GOT3 (cell line): ENCODE data around the gene ITPRIPL1.
"Not testable (repeated sequence)": the region's sequence is repeated elsewhere in the genome, so short reads cannot be mapped to it uniquely, and the experiment has no call there.

Source experiments
- DNase-seq: peaks from one replicate; lab custom pipeline; 2025; ENCODE audit warnings: mixed read lengths; lab: John Stamatoyannopoulos, UW

Gene ITPRIPL1

GRCh38 chr2:96325041-96325883 is at the start of gene ITPRIPL1:
TSS of gene ITPRIPL1 (plus strand) at chr2:96325317. CDS start at chr2:96325840, 523 bp downstream.
- DNase-seq = no peak

GRCh38 chr2:96276787-96277499 is 48.2 kb upstream of the ITPRIPL1 start:
- no peak for DNase-seq

GRCh38 chr2:96287273-96287856 is 37.8 kb upstream of the ITPRIPL1 start:
- no peak for DNase-seq

- no peak for DNase-seq
These were observed 33.4 kb upstream of the ITPRIPL1 start for GRCh38 chr2:96291751-96292150.

- not testable (repeated sequence) for DNase-seq
These were observed 30.8 kb upstream of the ITPRIPL1 start for GRCh38 chr2:96294271-96294670.

- no peak for DNase-seq
These were observed 28.2 kb upstream of the ITPRIPL1 start for GRCh38 chr2:96296925-96297324.

GRCh38 chr2:96301865-96302264 is 23.3 kb upstream of the ITPRIPL1 start:
- DNase-seq = no peak

GRCh38 chr2:96304606-96305005 is 20.5 kb upstream of the ITPRIPL1 start:
- no peak for DNase-seq

- peak; percentile 51 for DNase-seq
These were observed 19.8 kb upstream of the ITPRIPL1 start, which contains the start of gene SNRNP200 for GRCh38 chr2:96305091-96305978. TSS of gene SNRNP200 (minus strand) at chr2:96305546. CDS start at chr2:96305437, 109 bp downstream.

GRCh38 chr2:96305979-96306308 is 19.2 kb upstream of the ITPRIPL1 start:
- DNase-seq = no peak

GRCh38 chr2:96306370-96306769 is 18.7 kb upstream of the ITPRIPL1 start:
- no peak for DNase-seq

GRCh38 chr2:96308248-96308647 is 16.9 kb upstream of the ITPRIPL1 start:
- DNase-seq = no peak

GRCh38 chr2:96315005-96315399 is 10.1 kb upstream of the ITPRIPL1 start:
- DNase-seq = no peak

GRCh38 chr2:96315400-96316071 is 9.6 kb upstream of the ITPRIPL1 start:
- no peak for DNase-seq

- no peak for DNase-seq
These were observed 8.1 kb upstream of the ITPRIPL1 start for GRCh38 chr2:96316999-96317398.

- no peak for DNase-seq
These were observed 7.5 kb upstream of the ITPRIPL1 start for GRCh38 chr2:96317584-96317997.

- no peak for DNase-seq
These were observed 6.4 kb upstream of the ITPRIPL1 start for GRCh38 chr2:96318723-96319122.

- DNase-seq = no peak
These were observed 5.7 kb upstream of the ITPRIPL1 start for GRCh38 chr2:96319396-96319795.

- no peak for DNase-seq
These were observed 4.8 kb upstream of the ITPRIPL1 start for GRCh38 chr2:96320326-96320725.

- no peak for DNase-seq
These were observed 4.1 kb upstream of the ITPRIPL1 start for GRCh38 chr2:96320728-96321622.
